Pulmonary artery endothelial cell (primary cell): ENCODE results near the gene NRL. TPM values are rescaled to one million over a fixed set of nuclear protein-coding genes. Genes with fewer than 3 reads are reported as not detected.
"Not testable (repeated sequence)": the region's sequence is repeated elsewhere in the genome, so short reads cannot be mapped to it uniquely, and the experiment has no call there.

Experiments used
- DNase-seq: peaks from one replicate; pipeline ENCODE4 v3.0.0-alpha.2; 2011; ENCODE audit warnings: low read depth, low spot score
- total RNA-seq: library from RNA; depleted of rRNA; stranded (reverse); fragments of >200 nt; gene quantifications from 2 replicates; pipeline ENCODE4 v1.2.3, GENCODE V29; 2014

Gene NRL
- total RNA-seq, 1 donor from 2014 or later: 0.33 TPM

- DNase-seq: no peak
Measured at GRCh38 chr14:24053548-24054323, 61.0 kb downstream of the NRL start.

- DNase-seq: no peak
Measured at GRCh38 chr14:24052656-24053547, 61.8 kb downstream of the NRL start.

- DNase-seq: no peak
Measured at GRCh38 chr14:24051789-24052655, 62.7 kb downstream of the NRL start, which contains the start of gene CARMIL3. CARMIL3 (plus strand) TSS chr14:24052009; CDS start chr14:24052154, 145 bp downstream.

- no peak for DNase-seq
Measured at GRCh38 chr14:24051176-24051788, 63.5 kb downstream of the NRL start.

DNA sequence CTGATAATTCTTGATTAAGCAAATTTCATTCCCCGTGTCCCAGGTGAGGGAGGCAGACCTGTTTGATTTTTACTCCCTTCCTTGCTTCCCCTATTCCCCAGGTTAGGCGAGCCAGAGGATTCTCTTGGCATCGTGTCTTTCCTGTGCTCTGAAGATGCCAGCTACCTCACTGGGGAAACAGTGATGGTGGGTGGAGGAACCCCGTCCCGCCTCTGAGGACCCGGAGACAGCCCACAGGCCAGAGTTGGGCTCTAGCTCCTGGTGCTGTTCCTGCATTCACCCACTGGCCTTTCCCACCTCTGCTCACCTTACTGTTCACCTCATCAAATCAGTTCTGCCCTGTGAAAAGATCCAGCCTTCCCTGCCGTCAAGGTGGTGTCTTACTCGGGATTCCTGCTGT is 64.0 kb downstream of the NRL start:
- DNase-seq: not testable (repeated sequence)

DNA sequence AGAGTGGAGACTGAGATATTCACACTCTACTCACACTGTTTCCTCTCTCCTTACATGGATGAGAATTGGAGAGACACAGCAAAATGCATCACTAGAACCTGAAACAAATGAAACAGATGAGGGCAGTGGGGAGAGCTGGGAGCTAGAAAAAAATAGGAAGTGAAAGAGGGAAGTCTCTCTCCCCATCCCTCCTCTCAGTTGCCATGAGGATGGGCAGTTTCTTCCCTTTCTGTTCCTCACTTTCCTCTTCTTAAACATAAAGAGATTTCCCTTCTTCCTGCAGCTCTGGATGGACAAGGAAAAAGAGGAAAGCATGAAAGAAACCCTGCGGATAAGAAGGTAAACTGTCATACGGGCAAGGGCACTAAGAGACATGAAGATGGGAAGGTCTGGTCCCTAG is 65.7 kb downstream of the NRL start:
- not testable (repeated sequence) for DNase-seq

- no peak for DNase-seq
Measured at GRCh38 chr14:24042746-24043145, 72.0 kb downstream of the NRL start.

GRCh38 chr14:24040692-24041091 is 74.1 kb downstream of the NRL start:
- no peak for DNase-seq

- DNase-seq: no peak
Measured at GRCh38 chr14:24038686-24039085, 76.1 kb downstream of the NRL start.

DNA sequence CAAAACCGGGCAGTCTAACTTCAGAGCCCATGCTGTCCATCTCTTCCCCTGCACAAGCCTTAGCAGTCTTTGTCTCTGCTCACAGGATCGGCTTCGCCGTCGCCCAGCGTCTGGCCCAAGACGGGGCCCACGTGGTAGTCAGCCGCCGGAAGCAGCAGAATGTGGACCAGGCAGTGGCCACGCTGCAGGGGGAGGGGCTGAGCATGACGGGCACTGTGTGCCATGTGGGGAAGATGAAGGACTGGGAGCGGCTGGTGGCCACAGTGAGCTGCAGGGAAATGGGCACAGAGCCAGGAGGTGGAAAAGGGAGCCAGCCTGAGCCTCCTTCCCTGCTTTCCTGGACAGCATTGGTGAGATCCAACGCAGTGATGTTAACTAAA is 77.1 kb downstream of the NRL start:
- DNase-seq: no peak

GRCh38 chr14:24036963-24037657 is 77.6 kb downstream of the NRL start:
- not testable (repeated sequence) for DNase-seq

DNA sequence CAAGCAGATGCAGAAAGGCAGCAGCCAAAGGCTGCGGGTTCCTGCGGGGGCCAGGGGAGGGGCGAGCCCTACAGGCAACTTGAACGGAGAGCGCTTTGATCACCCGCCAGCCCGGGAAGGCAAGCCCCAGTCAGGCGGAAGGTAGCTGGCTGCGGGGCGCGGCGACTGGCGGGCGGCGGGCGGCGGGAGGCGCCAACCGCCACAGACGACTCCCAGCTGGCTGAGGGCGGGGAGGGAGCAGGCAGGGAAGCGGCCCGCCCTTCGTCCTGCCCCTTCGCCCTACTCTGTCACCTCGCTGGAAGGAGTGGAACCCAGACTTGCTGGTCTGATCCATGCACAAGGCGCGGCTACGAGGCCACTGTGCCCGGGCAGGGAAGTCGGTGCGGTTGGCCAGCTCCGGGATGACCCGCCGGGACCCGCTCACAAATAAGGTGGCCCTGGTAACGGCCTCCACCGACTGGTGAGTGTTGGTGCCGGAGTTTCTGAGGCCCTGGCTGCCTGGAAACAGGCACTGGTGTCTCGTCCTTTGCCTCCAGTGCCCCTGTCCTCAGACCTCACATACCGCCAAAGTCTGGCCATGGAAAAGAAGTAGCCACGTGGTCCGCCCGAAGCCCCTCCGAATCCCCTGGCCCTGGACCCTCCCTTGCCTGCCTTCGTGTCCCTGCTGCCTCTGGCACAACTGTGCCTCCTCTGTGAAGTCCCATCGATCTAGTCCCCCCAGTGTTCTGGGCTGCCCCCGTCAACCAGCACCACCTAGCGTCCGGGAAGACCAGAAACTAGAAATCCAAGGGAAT is 78.4 kb downstream of the NRL start:
- DNase-seq: no peak

DNA sequence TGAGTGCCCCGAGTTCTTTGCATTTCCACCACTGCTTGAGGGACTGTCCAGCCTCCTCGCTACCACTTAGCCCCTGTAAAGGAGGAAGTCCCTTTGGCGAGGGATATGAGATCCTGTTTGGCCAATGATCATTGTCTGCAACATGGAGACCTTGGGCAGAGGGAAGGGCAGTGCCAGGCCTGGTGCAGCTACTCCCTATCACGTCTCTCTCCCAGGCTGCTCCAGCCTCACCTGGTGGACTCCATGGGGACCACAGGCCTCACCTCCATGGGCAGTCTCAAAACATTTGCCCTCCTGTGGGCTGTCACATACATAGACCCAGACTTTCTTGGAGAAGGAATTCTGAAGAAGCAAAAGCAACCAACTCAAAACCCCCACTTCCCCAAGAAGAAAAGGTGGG is 79.0 kb downstream of the NRL start:
- not testable (repeated sequence) for DNase-seq

DNA sequence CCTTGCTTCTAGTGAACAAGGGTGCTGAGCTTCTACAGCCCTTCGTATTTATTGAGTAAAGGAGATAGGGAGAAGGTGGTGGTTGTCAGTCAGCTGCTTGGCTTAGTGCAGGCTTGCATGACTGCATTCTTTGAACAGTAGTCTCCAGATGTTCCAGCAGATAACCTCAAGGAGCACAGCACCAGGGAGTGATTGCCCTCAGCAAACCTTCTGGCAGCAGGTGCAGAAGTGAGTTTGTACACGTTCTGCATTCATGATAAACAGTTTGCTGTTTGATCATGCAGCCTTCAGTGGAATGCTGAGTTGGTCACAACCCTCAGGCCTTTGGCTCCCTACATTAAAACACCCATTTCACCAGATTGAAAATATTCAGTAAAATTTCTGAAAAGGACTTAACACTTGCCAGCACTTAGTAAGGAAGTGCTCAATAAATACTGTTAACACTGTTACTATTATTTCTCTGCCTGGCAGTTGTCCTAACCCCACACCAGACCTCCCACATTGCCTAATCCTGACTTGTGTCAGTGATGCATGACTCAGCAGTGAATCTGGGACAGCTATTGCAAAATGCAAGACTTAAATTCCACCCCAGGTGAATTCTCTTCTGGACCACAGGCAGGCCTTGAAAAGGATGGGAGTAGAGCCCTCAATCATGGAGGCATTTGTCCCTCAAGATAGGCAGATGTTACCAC is 81.9 kb downstream of the NRL start:
- DNase-seq: no peak

DNA sequence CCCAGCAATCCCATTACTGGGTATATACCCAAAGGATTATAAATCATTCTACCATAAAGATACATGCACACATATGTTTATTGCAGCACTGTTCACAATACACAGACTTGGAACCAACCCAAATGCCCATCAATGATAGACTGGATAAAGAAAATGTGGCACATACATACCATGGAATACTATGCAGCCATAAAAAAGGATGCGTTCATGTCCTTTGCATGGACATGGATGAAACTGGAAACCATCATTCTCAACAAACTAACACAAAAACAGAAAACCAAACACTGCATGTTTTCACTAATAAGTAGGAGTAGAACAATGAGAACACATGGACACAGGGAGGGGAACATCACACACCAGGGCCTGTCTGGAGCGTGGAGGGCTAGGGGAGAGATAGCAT is 83.4 kb downstream of the NRL start:
- DNase-seq: not testable (repeated sequence)

DNA sequence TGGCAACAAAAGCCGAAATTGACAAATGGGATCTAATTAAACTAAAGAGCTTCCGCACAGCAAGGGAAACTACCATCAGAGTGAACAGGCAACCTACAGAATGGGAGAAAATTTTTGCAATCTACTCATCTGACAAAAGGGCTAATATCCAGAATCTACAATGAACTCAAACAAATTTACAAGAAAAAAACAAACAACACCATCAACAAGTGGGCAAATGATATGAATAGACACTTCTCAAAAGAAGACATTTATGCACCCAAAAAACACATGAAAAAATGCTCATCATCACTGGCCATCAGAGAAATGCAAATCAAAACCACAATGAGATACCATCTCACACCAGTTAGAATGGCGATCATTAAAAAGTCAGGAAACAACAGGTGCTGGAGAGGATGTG is 85.1 kb downstream of the NRL start:
- DNase-seq: not testable (repeated sequence)
